HCT116 (cell line): ENCODE measurements around the gene SLC6A6. TPM values are rescaled to one million over a fixed set of nuclear protein-coding genes. Genes with fewer than 3 reads are reported as not detected.

ENCODE experiments used
- ATAC-seq: fragments of 200-7000 bp; cut with Tn5 transposase; 2 replicates; pipeline ENCODE4 v1.9.1; 2020; ENCODE audit warnings: mild to moderate bottlenecking, moderate library complexity
- BruUV-seq: library from RNA; stranded (reverse); fragments of 400-500 nt; replicated peaks from 2 replicates; lab custom pipeline; 2021; lab: Mats Ljungman, UMichigan
- CTCF ChIA-PET: fragments of 300-600 bp; sonication (Branson Sonifier 250); formaldehyde crosslinking; loops from one replicate; lab custom pipeline; 2021; ENCODE audit warnings: antibody characterized with exemption; lab: Charles Lee
- POLR2A ChIA-PET: fragments of 300-600, 350-600 bp; sonication (Branson Sonifier 250); formaldehyde crosslinking; loops from one replicate; lab custom pipeline; 2021; ENCODE audit warnings: antibody characterized with exemption; lab: Charles Lee
- RAD21 ChIA-PET, 2 experiments: fragments of 300-600 bp; sonication (Branson Sonifier 250); formaldehyde crosslinking; loops; one replicate each; lab custom pipeline; 2023; ENCODE audit warnings: low total read pairs in 2 of 2; ENCODE audit not compliant: uncharacterized antibody in 2 of 2, unreplicated experiment in 2 of 2, low non-redundant PET in 1 of 2; lab: Charles Lee
- DNase-seq: peaks from one replicate; pipeline ENCODE4 v3.0.0-alpha.2; 2010; ENCODE audit warnings: low read depth, low spot score
- H2AFZ ChIP-seq: fragments of 200-600 bp; shearing (Covaris generic), sonication (generic); 2 replicates; pipeline ENCODE4 v1.6.1; 2017; ENCODE audit warnings: low read depth, mixed run types, mixed read lengths, antibody characterized with exemption, low read length; ENCODE audit not compliant: poor library complexity, severe bottlenecking
- H3K27ac ChIP-seq: 2 replicates; pipeline ENCODE4 v1.5.1; 2012; ENCODE audit warnings: low read depth, low read length
- H3K27me3 ChIP-seq: fragments of 200-600 bp; sonication (generic); 2 replicates; pipeline ENCODE4 v1.6.1; 2016; ENCODE audit warnings: mixed run types, low read length, mixed read lengths; ENCODE audit not compliant: insufficient read depth
- H3K36me3 ChIP-seq, 2 experiments: fragments of 200-500 bp in 1 of 2; fragments of 200-600 bp in 1 of 2; sonication (Bioruptor generic) in 1 of 2; sonication (generic) in 1 of 2; 2 replicates each; pipeline versions ENCODE4 v1.5.1 to v1.6.1; 2014 to 2016; ENCODE audit warnings: low read length in 2 of 2, inconsistent platforms in 1 of 2, mixed read lengths in 1 of 2, mixed run types in 1 of 2; ENCODE audit not compliant: insufficient read depth in 2 of 2, control insufficient read depth in 1 of 2
- H3K4me1 ChIP-seq, 2 experiments: fragments of 200-600 bp in 1 of 2; sonication (generic) in 1 of 2; 2 replicates each; pipeline versions ENCODE4 v1.5.1 to v1.6.1; 2012 to 2017; ENCODE audit warnings: low read length in 2 of 2, inconsistent platforms in 1 of 2, mild to moderate bottlenecking in 1 of 2, mixed read lengths in 1 of 2, mixed run types in 1 of 2, moderate library complexity in 1 of 2; ENCODE audit not compliant: insufficient read depth in 2 of 2, control insufficient read depth in 1 of 2
- H3K4me2 ChIP-seq: fragments of 200-600 bp; sonication (generic); 2 replicates; pipeline ENCODE4 v1.6.1; 2017; ENCODE audit warnings: mixed run types, low read length, mixed read lengths
- H3K4me3 ChIP-seq, 2 experiments: fragments of 200-600 bp in 1 of 2; sonication (generic) in 1 of 2; replicated peaks in 1 of 2; 2 replicates each; pipeline ENCODE4 v1.5.1; 2011 to 2016; ENCODE audit warnings: low read length in 2 of 2, control low read depth in 1 of 2, low read depth in 1 of 2, mild to moderate bottlenecking in 1 of 2, mixed read lengths in 1 of 2, mixed run types in 1 of 2
- H3K79me2 ChIP-seq: fragments of 200-600 bp; sonication (generic); 2 replicates; pipeline ENCODE4 v1.6.1; 2017; ENCODE audit warnings: mild to moderate bottlenecking, mixed run types, low read length, moderate library complexity, mixed read lengths; ENCODE audit not compliant: insufficient read depth
- H3K9ac ChIP-seq: fragments of 200-600 bp; sonication (generic); 2 replicates; pipeline ENCODE4 v1.6.1; 2016; ENCODE audit warnings: low read length, mixed read lengths
- H3K9me2 ChIP-seq: fragments of 200-600 bp; sonication (generic), shearing (Covaris generic); 2 replicates; pipeline ENCODE4 v1.6.1; 2017; ENCODE audit warnings: mixed run types, mild to moderate bottlenecking, moderate library complexity; ENCODE audit not compliant: insufficient read depth
- H3K9me3 ChIP-seq, 2 experiments: fragments of 200-500 bp in 1 of 2; fragments of 200-600 bp in 1 of 2; sonication (Bioruptor generic) in 1 of 2; sonication (generic) in 1 of 2; 2 replicates each; pipeline ENCODE4 v1.6.1; 2014 to 2017; ENCODE audit warnings: low read length in 2 of 2, mixed read lengths in 2 of 2, inconsistent platforms in 1 of 2, low read depth in 1 of 2, mild to moderate bottlenecking in 1 of 2, mixed run types in 1 of 2, moderate library complexity in 1 of 2; ENCODE audit not compliant: control insufficient read depth in 1 of 2, insufficient read depth in 1 of 2
- H4K20me1 ChIP-seq: fragments of 200-600 bp; sonication (generic), shearing (Covaris generic); 2 replicates; pipeline ENCODE4 v1.6.1; 2017; ENCODE audit warnings: mixed run types, mild to moderate bottlenecking, moderate library complexity; ENCODE audit not compliant: insufficient read depth
- CBX3 ChIP-seq: IDR thresholded peaks from 2 replicates; pipeline ENCODE4 v1.6.1; 2012; ENCODE audit warnings: low read depth
- EZH2 ChIP-seq: fragments of 200-600 bp; sonication (generic); IDR thresholded peaks from 2 replicates; pipeline ENCODE4 v1.6.1; 2017; ENCODE audit warnings: antibody characterized with exemption, mixed run types
- FOSL1 ChIP-seq: IDR thresholded peaks from 2 replicates; pipeline ENCODE4 v1.6.1; 2012; ENCODE audit warnings: low read depth
- JUND ChIP-seq: IDR thresholded peaks from 2 replicates; pipeline ENCODE4 v1.6.1; 2012
- POLR2A ChIP-seq: IDR thresholded peaks from 2 replicates; pipeline ENCODE4 v1.7.0; 2011; ENCODE audit warnings: borderline replicate concordance; ENCODE audit not compliant: insufficient read depth, insufficient read length; ENCODE audit errors: extremely low read depth
- POLR2AphosphoS5 ChIP-seq: IDR thresholded peaks from 2 replicates; pipeline ENCODE4 v1.6.1; 2011; ENCODE audit warnings: mild to moderate bottlenecking, low read depth, low read length, moderate library complexity
- RAD21 ChIP-seq: IDR thresholded peaks from 2 replicates; pipeline ENCODE4 v1.6.1; 2012; ENCODE audit warnings: low read depth, mild to moderate bottlenecking
- SIN3A ChIP-seq: IDR thresholded peaks from 2 replicates; pipeline ENCODE4 v1.6.1; 2012; ENCODE audit warnings: low read depth
- SP1 ChIP-seq: IDR thresholded peaks from 2 replicates; pipeline ENCODE4 v1.6.1; 2012; ENCODE audit warnings: low read depth
- SRF ChIP-seq: IDR thresholded peaks from 2 replicates; pipeline ENCODE4 v1.6.1; 2012; ENCODE audit warnings: low read depth
- YY1 ChIP-seq: IDR thresholded peaks from 2 replicates; pipeline ENCODE4 v1.6.1; 2011; ENCODE audit warnings: low read length, low read depth, moderate library complexity, mild to moderate bottlenecking; ENCODE audit not compliant: insufficient replicate concordance; ENCODE audit errors: extremely low read depth
- ZNF274 ChIP-seq: fragments of 200-500 bp; sonication (Bioruptor generic); IDR thresholded peaks from 2 replicates; pipeline ENCODE4 v1.6.1; 2014; ENCODE audit warnings: mild to moderate bottlenecking, low read depth, low read length, inconsistent platforms
- intact Hi-C: fragments of 100-400 bp; cut with micrococcal nuclease; formaldehyde crosslinking; loops from 2 replicates; pipeline ENCODE4 v1.10.0; 2022
- total RNA-seq: library from RNA; stranded (reverse); gene quantifications from one replicate; pipeline ENCODE4 v1.2.1, GENCODE V29; 2021; ENCODE audit not compliant: unreplicated experiment
- TF ChIP-seq, protein P1 (sequence below), 3 experiments: fragments of 200-600 bp in 1 of 3; sonication (generic) in 1 of 3; IDR thresholded peaks in 2 of 3; conservative IDR thresholded peaks in 1 of 3; 2 replicates each; pipeline ENCODE4 v1.5.1; 2012 to 2017; ENCODE audit warnings: low read depth in 2 of 3, low read length in 2 of 3, antibody characterized with exemption in 1 of 3, borderline replicate concordance in 1 of 3, control low read depth in 1 of 3, mild to moderate bottlenecking in 1 of 3, mixed read lengths in 1 of 3, mixed run types in 1 of 3, moderate library complexity in 1 of 3; ENCODE audit not compliant: insufficient read depth in 1 of 3
- TF ChIP-seq, protein P2 (sequence below): IDR thresholded peaks from 2 replicates; pipeline ENCODE4 v1.6.1; 2012
- TF ChIP-seq, protein P3 (sequence below): IDR thresholded peaks from 2 replicates; pipeline ENCODE4 v1.6.1; 2011; ENCODE audit warnings: mild to moderate bottlenecking, low read length, moderate library complexity; ENCODE audit not compliant: insufficient replicate concordance; ENCODE audit errors: extremely low read depth

Gene SLC6A6
- total RNA-seq, 1 experiment from 2014 or later: 36.3 TPM

DNA sequence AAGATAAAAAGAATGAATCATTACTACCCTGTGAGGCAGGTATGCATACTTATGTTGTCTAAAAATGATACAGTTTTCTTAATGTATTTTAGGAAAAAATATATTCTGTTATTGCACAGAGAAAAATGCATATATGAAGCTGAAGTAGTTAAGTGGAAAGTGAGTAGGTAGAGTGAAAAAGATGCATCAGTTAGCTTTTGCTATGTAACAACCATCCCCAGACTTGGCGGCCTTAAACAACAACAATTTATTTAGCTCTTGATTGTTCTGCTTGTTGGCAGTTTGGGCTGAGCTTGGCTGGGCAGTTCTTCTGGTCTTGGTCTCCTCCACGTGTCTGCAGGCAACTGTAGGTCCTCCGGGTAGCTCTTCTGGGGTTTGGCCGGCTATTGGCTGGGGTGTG, 45.7 kb downstream of the SLC6A6 start:
- Histone ChIP-seq H3K4me3 (no peak overlapping the region), H3K27ac (no peak overlapping the region), H2AFZ (no peak overlapping the region), H3K36me3 (peaks cover 22 to 34% of the 10 kb centered on the region in 2 experiments), H3K9me3 (no peaks in the 10 kb centered on the region), H3K27me3 (no peaks in the 10 kb centered on the region), H3K4me2 (no peak overlapping the region), H3K9me2 (no peaks in the 10 kb centered on the region), H3K4me1 (peaks cover 14 to 22% of the 10 kb centered on the region in 2 experiments), H3K79me2 (no peaks in the 10 kb centered on the region), H4K20me1 (no peaks in the 10 kb centered on the region), H3K9ac (no peak overlapping the region)
- no peak for TF ChIP-seq ZNF274
- no peak for TF ChIP-seq SRF
- TF ChIP-seq RAD21: no peak
- no peak for TF ChIP-seq YY1
- TF ChIP-seq CBX3: peak; percentile 38; the same call in 1 of the 2 replicates
- TF ChIP-seq JUND: no peak
- no peak for TF ChIP-seq EZH2
- RAD21 ChIA-PET: no interaction called here
- intact Hi-C loops: no loop called here
- POLR2A ChIA-PET: no interaction called here
- BruUV-seq: no TSS peak
- ATAC-seq: no peak
- CTCF ChIA-PET: no interaction called here
- DNase-seq: no peak

DNA sequence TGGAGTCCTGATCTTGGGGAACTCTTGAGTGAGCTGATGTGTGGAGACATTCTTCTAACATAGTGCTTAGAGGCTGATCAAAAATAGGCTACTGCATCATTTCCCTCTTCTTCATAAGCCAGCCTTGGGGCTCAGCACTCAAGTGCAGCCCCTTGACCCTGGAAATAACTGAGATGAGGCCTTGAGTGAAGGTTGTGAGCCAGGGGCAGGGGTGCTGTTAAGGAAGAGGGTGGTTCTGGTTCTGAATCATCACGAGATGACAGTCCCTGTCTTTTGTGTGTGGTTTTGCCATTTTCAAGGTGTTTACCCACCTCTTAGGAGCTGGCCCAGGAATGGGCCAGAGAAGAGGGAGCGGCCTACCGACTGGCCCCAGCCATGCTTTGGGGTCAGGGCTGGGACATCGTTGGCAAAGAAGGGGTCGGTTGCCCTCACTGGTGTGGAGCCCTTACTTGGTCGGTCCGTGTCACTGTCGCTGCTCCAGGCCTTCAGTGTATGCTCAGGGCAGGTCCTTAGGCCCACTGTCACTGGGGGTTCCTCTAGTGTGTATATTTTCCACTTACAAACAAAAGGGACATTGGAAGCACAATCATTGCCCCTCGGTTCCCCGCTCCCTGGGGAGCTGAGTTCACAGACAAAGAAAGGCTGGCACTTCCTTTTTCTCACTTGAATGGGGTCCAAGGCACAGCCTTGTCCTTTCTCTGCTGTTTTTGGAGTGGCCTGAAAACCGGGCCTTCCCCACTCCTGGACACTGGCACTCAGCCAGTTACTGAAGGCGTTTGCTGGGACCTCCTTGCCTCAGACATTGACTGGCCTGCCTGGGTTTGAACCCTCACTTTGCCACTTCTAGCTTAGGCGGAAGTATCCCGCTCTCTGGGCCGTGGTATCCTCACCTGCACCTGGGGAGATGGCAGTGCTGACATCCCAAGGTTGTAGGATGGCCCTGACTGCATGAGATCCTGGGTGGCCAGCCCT, 46.6 kb downstream of the SLC6A6 start:
- Histone ChIP-seq H3K4me1 (peaks cover 23 to 32% of the 10 kb centered on the region in 2 experiments), H2AFZ (no peak overlapping the region), H3K27ac (no peak overlapping the region), H3K36me3 (peaks cover 22 to 34% of the 10 kb centered on the region in 2 experiments), H3K79me2 (no peaks in the 10 kb centered on the region), H3K9me2 (no peaks in the 10 kb centered on the region), H3K9me3 (no peaks in the 10 kb centered on the region), H3K27me3 (no peaks in the 10 kb centered on the region), H3K9ac (no peak overlapping the region), H4K20me1 (no peaks in the 10 kb centered on the region), H3K4me2 (no peak overlapping the region), H3K4me3 (no peak overlapping the region)
- ChIA-PET RAD21 (no interaction called here), POLR2A (no interaction called here), CTCF (no interaction called here)
- ATAC-seq: no peak
- intact Hi-C loops: no loop called here
- no TSS peak for BruUV-seq
- DNase-seq: no peak
- TF ChIP-seq, protein P1, sequence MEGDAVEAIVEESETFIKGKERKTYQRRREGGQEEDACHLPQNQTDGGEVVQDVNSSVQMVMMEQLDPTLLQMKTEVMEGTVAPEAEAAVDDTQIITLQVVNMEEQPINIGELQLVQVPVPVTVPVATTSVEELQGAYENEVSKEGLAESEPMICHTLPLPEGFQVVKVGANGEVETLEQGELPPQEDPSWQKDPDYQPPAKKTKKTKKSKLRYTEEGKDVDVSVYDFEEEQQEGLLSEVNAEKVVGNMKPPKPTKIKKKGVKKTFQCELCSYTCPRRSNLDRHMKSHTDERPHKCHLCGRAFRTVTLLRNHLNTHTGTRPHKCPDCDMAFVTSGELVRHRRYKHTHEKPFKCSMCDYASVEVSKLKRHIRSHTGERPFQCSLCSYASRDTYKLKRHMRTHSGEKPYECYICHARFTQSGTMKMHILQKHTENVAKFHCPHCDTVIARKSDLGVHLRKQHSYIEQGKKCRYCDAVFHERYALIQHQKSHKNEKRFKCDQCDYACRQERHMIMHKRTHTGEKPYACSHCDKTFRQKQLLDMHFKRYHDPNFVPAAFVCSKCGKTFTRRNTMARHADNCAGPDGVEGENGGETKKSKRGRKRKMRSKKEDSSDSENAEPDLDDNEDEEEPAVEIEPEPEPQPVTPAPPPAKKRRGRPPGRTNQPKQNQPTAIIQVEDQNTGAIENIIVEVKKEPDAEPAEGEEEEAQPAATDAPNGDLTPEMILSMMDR (IDR thresholded peaks at IDR 0.05 in 2 of 3, conservative IDR thresholded peaks at IDR 0.05 in 1 of 3; ENCODE audit: borderline replicate concordance in 1 of 3, insufficient read depth in 1 of 3, low read depth in 2 of 3, low read length in 2 of 3): no peak
- TF ChIP-seq YY1 (no peak), FOSL1 (no peak), POLR2AphosphoS5 (no peak), SIN3A (no peak), POLR2A (no peak), EZH2 (no peak), SP1 (no peak)
- TF ChIP-seq, protein P2, sequence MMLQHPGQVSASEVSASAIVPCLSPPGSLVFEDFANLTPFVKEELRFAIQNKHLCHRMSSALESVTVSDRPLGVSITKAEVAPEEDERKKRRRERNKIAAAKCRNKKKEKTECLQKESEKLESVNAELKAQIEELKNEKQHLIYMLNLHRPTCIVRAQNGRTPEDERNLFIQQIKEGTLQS: no peak
- TF ChIP-seq, protein P3, sequence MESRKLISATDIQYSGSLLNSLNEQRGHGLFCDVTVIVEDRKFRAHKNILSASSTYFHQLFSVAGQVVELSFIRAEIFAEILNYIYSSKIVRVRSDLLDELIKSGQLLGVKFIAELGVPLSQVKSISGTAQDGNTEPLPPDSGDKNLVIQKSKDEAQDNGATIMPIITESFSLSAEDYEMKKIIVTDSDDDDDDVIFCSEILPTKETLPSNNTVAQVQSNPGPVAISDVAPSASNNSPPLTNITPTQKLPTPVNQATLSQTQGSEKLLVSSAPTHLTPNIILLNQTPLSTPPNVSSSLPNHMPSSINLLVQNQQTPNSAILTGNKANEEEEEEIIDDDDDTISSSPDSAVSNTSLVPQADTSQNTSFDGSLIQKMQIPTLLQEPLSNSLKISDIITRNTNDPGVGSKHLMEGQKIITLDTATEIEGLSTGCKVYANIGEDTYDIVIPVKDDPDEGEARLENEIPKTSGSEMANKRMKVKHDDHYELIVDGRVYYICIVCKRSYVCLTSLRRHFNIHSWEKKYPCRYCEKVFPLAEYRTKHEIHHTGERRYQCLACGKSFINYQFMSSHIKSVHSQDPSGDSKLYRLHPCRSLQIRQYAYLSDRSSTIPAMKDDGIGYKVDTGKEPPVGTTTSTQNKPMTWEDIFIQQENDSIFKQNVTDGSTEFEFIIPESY: no peak
